Measurements from ENCODE around the gene SOWAHD. TPM values are rescaled to one million over a fixed set of nuclear protein-coding genes. Genes with fewer than 3 reads are reported as not detected.
"Not testable (repeated sequence)": the region's sequence is repeated elsewhere in the genome, so short reads cannot be mapped to it uniquely, and the experiment has no call there.

Gene SOWAHD
- total RNA-seq, 1 donor = not detected

- no peak for TF ChIP-seq CTCF (IDR thresholded peaks at IDR 0.05; ENCODE audit: insufficient read depth, low read length)
- DNase-seq (ENCODE audit: low read depth) = no peak
- no peak overlapping the region for H3K4me3 ChIP-seq (ENCODE audit: low read depth, low read length)
Measured at GRCh38 chrX:119763836-119764387, 5.5 kb downstream of the SOWAHD start.

- H3K4me3 ChIP-seq (ENCODE audit: low read depth, low read length); DNase-seq (ENCODE audit: low read depth): not testable (repeated sequence)
Measured at GRCh38 chrX:119768436-119768835, 10.0 kb downstream of the SOWAHD start.

- not testable (repeated sequence) for H3K4me3 ChIP-seq (ENCODE audit: low read depth, low read length); DNase-seq (ENCODE audit: low read depth)
Measured at GRCh38 chrX:119769388-119769787, 11.0 kb downstream of the SOWAHD start.

GRCh38 chrX:119775517-119776238 is 17.3 kb downstream of the SOWAHD start:
- no peak for TF ChIP-seq CTCF (IDR thresholded peaks at IDR 0.05; ENCODE audit: insufficient read depth, low read length)
- no peak for DNase-seq (ENCODE audit: low read depth)
- no peak overlapping the region for H3K4me3 ChIP-seq (ENCODE audit: low read depth, low read length)

GRCh38 chrX:119778829-119779228 is 20.4 kb downstream of the SOWAHD start:
- H3K4me3 ChIP-seq (ENCODE audit: low read depth, low read length) = no peak overlapping the region
- no peak for DNase-seq (ENCODE audit: low read depth)

GRCh38 chrX:119783026-119783425 is 24.6 kb downstream of the SOWAHD start:
- no peak overlapping the region for H3K4me3 ChIP-seq (ENCODE audit: low read depth, low read length)
- DNase-seq (ENCODE audit: low read depth) = no peak
- TF ChIP-seq CTCF (IDR thresholded peaks at IDR 0.05; ENCODE audit: insufficient read depth, low read length) = no peak

More at GRCh38 chrX:119778829-119779228, 20.4 kb downstream of the SOWAHD start:
- no peak for TF ChIP-seq CTCF (IDR thresholded peaks at IDR 0.05; ENCODE audit: insufficient read depth, low read length)

- H3K4me3 ChIP-seq (ENCODE audit: low read depth, low read length) = no peak overlapping the region
- peak; percentile 22 for DNase-seq (ENCODE audit: low read depth)
- TF ChIP-seq CTCF (IDR thresholded peaks at IDR 0.05; ENCODE audit: insufficient read depth, low read length) = peak; percentile 65
Measured at GRCh38 chrX:119784747-119785446, 26.5 kb downstream of the SOWAHD start.

Data from fibroblast of the aortic adventitia (primary cell).